H1 (cell line): ENCODE results near the gene VSTM2B. TPM values are rescaled to one million over a fixed set of nuclear protein-coding genes. Genes with fewer than 3 reads are reported as not detected.

ENCODE experiments used
- CBX5 ChIP-seq: fragments of 300-800, 300-1000 bp; sonication (generic); IDR thresholded peaks from 2 replicates; pipeline ENCODE4 v1.7.1; 2016; ENCODE audit warnings: antibody characterized with exemption, low read length, low read depth
- EZH2 ChIP-seq: fragments of 200-600 bp; sonication (generic); IDR thresholded peaks from 2 replicates; pipeline ENCODE4 v1.7.1; 2012; ENCODE audit warnings: low read depth, mild to moderate bottlenecking, moderate library complexity, low read length, inconsistent platforms; ENCODE audit not compliant: severe bottlenecking
- RBBP5 ChIP-seq: IDR thresholded peaks from 2 replicates; pipeline ENCODE4 v1.7.1; 2012; ENCODE audit warnings: low read depth, mild to moderate bottlenecking, inconsistent platforms, low read length, moderate library complexity, borderline replicate concordance
- RFX5 ChIP-seq: IDR thresholded peaks from 2 replicates; pipeline ENCODE4 v1.6.1; 2011; ENCODE audit warnings: low read depth, low read length, improper control_type of control experiment, borderline replicate concordance
- SIRT6 ChIP-seq: IDR thresholded peaks from one replicate; pipeline ENCODE4 v1.7.1; 2012; ENCODE audit warnings: low read length, inconsistent platforms
- TBP ChIP-seq: IDR thresholded peaks from 2 replicates; pipeline ENCODE4 v1.6.1; 2011; ENCODE audit warnings: low read depth, low read length, improper control_type of control experiment
- TCF12 ChIP-seq: IDR thresholded peaks from 2 replicates; pipeline ENCODE4 v1.6.1; 2011; ENCODE audit warnings: low read depth, mild to moderate bottlenecking, low read length
- polyA plus RNA-seq, 7 experiments: library from polyadenylated mRNA; depleted of rRNA in 3 of 7; stranded (reverse) in 5 of 7; unstranded in 2 of 7; fragments of >200 nt in 5 of 7; fragments of 200-250 nt in 2 of 7; gene quantifications; 1 replicate in 5 of 7; 2 replicates in 1 of 7; 4 replicates in 1 of 7; pipeline versions ENCODE4 v1.2.1 to v1.2.3, GENCODE V29; 2011 to 2013; ENCODE audit warnings: missing spikeins in 2 of 7, mixed read lengths in 2 of 7
- total RNA-seq: library from RNA; stranded (reverse); fragmentation: NEBNext Ultra II Directional; extraction: Animal tissue kit (Norgen Biotek cat#: 25700); gene quantifications from 2 replicates; pipeline ENCODE4 v1.2.1, GENCODE V29; 2021
- TF ChIP-seq, protein P1 (sequence below): fragments of 300-600 bp; sonication (generic); IDR thresholded peaks from 2 replicates; pipeline ENCODE4 v1.7.1; 2012; ENCODE audit warnings: low read length, moderate library complexity, mild to moderate bottlenecking, inconsistent platforms; ENCODE audit not compliant: insufficient replicate concordance

Gene VSTM2B
- total and polyA plus RNA-seq, 2 of the 8 experiments (the other 6 are each of a cell fraction or from before 2014, with no cell fraction given), result 0.82 to 1.5 TPM

DNA sequence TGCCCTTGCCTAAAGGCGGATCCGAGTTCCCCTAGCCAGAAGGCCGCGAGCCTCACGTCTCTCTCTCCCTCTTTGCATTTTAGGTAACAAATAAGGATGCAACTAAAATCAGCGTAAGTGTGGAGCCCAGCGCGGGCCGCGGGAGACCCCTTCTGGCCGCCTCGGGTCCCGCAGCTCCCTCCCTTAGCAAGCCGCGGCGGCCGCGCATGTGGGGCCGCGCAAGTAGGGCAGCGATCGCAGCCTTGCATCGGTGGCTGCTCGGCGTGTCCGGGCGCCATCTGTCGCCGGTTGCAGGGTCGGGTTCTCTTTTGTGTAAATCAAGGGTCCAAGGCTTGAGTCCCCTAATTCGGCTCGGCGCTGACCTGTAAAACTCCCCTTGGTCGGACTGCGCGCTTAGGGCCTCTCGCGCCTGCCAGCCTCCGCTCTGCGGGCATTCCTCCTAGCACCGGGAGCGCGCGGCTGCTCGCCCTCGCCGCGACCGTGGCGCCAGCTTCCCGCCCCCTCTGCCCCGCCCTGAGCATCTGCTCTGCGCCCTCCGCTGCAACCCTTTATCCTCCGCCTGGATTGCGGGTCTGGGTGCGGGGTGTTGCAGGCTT lies 2.7 kb downstream of the VSTM2B start (continued):
- TF ChIP-seq, protein P1, sequence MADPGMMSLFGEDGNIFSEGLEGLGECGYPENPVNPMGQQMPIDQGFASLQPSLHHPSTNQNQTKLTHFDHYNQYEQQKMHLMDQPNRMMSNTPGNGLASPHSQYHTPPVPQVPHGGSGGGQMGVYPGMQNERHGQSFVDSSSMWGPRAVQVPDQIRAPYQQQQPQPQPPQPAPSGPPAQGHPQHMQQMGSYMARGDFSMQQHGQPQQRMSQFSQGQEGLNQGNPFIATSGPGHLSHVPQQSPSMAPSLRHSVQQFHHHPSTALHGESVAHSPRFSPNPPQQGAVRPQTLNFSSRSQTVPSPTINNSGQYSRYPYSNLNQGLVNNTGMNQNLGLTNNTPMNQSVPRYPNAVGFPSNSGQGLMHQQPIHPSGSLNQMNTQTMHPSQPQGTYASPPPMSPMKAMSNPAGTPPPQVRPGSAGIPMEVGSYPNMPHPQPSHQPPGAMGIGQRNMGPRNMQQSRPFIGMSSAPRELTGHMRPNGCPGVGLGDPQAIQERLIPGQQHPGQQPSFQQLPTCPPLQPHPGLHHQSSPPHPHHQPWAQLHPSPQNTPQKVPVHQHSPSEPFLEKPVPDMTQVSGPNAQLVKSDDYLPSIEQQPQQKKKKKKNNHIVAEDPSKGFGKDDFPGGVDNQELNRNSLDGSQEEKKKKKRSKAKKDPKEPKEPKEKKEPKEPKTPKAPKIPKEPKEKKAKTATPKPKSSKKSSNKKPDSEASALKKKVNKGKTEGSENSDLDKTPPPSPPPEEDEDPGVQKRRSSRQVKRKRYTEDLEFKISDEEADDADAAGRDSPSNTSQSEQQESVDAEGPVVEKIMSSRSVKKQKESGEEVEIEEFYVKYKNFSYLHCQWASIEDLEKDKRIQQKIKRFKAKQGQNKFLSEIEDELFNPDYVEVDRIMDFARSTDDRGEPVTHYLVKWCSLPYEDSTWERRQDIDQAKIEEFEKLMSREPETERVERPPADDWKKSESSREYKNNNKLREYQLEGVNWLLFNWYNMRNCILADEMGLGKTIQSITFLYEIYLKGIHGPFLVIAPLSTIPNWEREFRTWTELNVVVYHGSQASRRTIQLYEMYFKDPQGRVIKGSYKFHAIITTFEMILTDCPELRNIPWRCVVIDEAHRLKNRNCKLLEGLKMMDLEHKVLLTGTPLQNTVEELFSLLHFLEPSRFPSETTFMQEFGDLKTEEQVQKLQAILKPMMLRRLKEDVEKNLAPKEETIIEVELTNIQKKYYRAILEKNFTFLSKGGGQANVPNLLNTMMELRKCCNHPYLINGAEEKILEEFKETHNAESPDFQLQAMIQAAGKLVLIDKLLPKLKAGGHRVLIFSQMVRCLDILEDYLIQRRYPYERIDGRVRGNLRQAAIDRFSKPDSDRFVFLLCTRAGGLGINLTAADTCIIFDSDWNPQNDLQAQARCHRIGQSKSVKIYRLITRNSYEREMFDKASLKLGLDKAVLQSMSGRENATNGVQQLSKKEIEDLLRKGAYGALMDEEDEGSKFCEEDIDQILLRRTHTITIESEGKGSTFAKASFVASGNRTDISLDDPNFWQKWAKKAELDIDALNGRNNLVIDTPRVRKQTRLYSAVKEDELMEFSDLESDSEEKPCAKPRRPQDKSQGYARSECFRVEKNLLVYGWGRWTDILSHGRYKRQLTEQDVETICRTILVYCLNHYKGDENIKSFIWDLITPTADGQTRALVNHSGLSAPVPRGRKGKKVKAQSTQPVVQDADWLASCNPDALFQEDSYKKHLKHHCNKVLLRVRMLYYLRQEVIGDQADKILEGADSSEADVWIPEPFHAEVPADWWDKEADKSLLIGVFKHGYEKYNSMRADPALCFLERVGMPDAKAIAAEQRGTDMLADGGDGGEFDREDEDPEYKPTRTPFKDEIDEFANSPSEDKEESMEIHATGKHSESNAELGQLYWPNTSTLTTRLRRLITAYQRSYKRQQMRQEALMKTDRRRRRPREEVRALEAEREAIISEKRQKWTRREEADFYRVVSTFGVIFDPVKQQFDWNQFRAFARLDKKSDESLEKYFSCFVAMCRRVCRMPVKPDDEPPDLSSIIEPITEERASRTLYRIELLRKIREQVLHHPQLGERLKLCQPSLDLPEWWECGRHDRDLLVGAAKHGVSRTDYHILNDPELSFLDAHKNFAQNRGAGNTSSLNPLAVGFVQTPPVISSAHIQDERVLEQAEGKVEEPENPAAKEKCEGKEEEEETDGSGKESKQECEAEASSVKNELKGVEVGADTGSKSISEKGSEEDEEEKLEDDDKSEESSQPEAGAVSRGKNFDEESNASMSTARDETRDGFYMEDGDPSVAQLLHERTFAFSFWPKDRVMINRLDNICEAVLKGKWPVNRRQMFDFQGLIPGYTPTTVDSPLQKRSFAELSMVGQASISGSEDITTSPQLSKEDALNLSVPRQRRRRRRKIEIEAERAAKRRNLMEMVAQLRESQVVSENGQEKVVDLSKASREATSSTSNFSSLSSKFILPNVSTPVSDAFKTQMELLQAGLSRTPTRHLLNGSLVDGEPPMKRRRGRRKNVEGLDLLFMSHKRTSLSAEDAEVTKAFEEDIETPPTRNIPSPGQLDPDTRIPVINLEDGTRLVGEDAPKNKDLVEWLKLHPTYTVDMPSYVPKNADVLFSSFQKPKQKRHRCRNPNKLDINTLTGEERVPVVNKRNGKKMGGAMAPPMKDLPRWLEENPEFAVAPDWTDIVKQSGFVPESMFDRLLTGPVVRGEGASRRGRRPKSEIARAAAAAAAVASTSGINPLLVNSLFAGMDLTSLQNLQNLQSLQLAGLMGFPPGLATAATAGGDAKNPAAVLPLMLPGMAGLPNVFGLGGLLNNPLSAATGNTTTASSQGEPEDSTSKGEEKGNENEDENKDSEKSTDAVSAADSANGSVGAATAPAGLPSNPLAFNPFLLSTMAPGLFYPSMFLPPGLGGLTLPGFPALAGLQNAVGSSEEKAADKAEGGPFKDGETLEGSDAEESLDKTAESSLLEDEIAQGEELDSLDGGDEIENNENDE, result no peak
- TF ChIP-seq RBBP5, result no peak
- no peak for TF ChIP-seq EZH2
- no peak for TF ChIP-seq SIRT6
- no peak for TF ChIP-seq CBX5
- no peak for TF ChIP-seq TCF12
- TF ChIP-seq TBP, result peak; percentile 41; the same call in 1 of the 2 replicates
- no peak for TF ChIP-seq RFX5
